ENCODE measurements around the gene DNER. TPM values are rescaled to one million over a fixed set of nuclear protein-coding genes. Genes with fewer than 3 reads are reported as not detected.

DNER gene
- total and polyA plus RNA-seq, 2 donors (not counting 1 experiment from before 2014, with no cell fraction given), result not detected

- DNase-seq (no peak), ATAC-seq (ENCODE audit: low read depth) (no peak)
- H3K4me3 ChIP-seq (ENCODE audit: control extremely low read depth in 1 of 5, extremely low read depth in 1 of 5, insufficient read depth in 1 of 5, low read depth in 2 of 5, low read length in 4 of 5), result no peak overlapping the region
- H3K4me1 ChIP-seq (ENCODE audit: control insufficient read depth in 2 of 2, insufficient read depth in 2 of 2, low read length in 2 of 2), result no peaks in the 10 kb centered on the region
- H3K27me3 Mint-ChIP-seq, result no peaks in the 10 kb centered on the region
- H3K4me2 ChIP-seq (replicated peaks; ENCODE audit: low read depth, low read length, poor library complexity, severe bottlenecking), result no peak overlapping the region
- no peaks in the 10 kb centered on the region for H4K20me1 ChIP-seq (ENCODE audit: control insufficient read depth, insufficient read depth, low read length, poor library complexity, severe bottlenecking)
- no peak overlapping the region for H3K9ac ChIP-seq (ENCODE audit: low read length)
- H3K27ac Mint-ChIP-seq, result no peak overlapping the region
- 99% methylated on average over 8 of the region's 12 CpGs for WGBS (ENCODE audit: insufficient coverage)
- ChIA-PET POLR2A (no interaction called here), CTCF (no interaction called here)
- intact Hi-C loops (cut with micrococcal nuclease), result no loop called here
- no peak overlapping the region for H2AFZ ChIP-seq (ENCODE audit: insufficient read depth, low read depth, low read length, poor library complexity, severe bottlenecking)
- H3K9me3 Mint-ChIP-seq (ENCODE audit: insufficient read depth), result no peaks in the 10 kb centered on the region
- TF ChIP-seq CTCF (IDR thresholded peaks at IDR 0.05) (no peak), EZH2 (IDR thresholded peaks at IDR 0.05; ENCODE audit: borderline replicate concordance, insufficient read depth, low read depth, low read length, poor library complexity, severe bottlenecking) (no peak)
- H3K9me3 ChIP-seq (ENCODE audit: control extremely low read depth in 1 of 3, control insufficient read depth in 2 of 3, insufficient read depth in 1 of 3, low read length in 2 of 3), result peaks cover 0 to 4% (median 0%) of the 10 kb centered on the region in 3 donors
- no peaks in the 10 kb centered on the region for H3K79me2 ChIP-seq (ENCODE audit: control insufficient read depth, insufficient read depth, low read length)
- no peaks in the 10 kb centered on the region for H3K36me3 ChIP-seq (replicated peaks in 1 of 2; ENCODE audit: control extremely low read depth in 1 of 2, control insufficient read depth in 1 of 2, extremely low read depth in 1 of 2, insufficient read depth in 2 of 2, low read length in 1 of 2)
- no peaks in the 10 kb centered on the region for H3K27me3 ChIP-seq (replicated peaks in 1 of 4; ENCODE audit: control extremely low read depth in 1 of 4, control insufficient read depth in 3 of 4, insufficient read depth in 4 of 4, low read length in 3 of 4)
- H3K4me3 Mint-ChIP-seq, result no peak overlapping the region
- no peak overlapping the region for H3K27ac ChIP-seq (ENCODE audit: low read length in 2 of 2)
- H3K4me1 Mint-ChIP-seq, result no peaks in the 10 kb centered on the region
These were observed 267.1 kb downstream of the DNER start for GRCh38 chr2:229447227-229447626.

GRCh38 chr2:229446350-229446749 is 268.0 kb downstream of the DNER start:
- no peaks in the 10 kb centered on the region for H3K27me3 ChIP-seq (replicated peaks in 1 of 4; ENCODE audit: control extremely low read depth in 1 of 4, control insufficient read depth in 3 of 4, insufficient read depth in 4 of 4, low read length in 3 of 4)
- H3K27ac Mint-ChIP-seq, result no peak overlapping the region
- CTCF ChIA-PET, result no interaction called here
- no peak for ATAC-seq (ENCODE audit: low read depth)
- no peak overlapping the region for H3K9ac ChIP-seq (ENCODE audit: low read length)
- H3K79me2 ChIP-seq (ENCODE audit: control insufficient read depth, insufficient read depth, low read length), result no peaks in the 10 kb centered on the region
- no peak overlapping the region for H3K4me2 ChIP-seq (replicated peaks; ENCODE audit: low read depth, low read length, poor library complexity, severe bottlenecking)
- H3K4me3 ChIP-seq (ENCODE audit: control extremely low read depth in 1 of 5, extremely low read depth in 1 of 5, insufficient read depth in 1 of 5, low read depth in 2 of 5, low read length in 4 of 5), result no peak overlapping the region
- H3K9me3 ChIP-seq (ENCODE audit: control extremely low read depth in 1 of 3, control insufficient read depth in 2 of 3, insufficient read depth in 1 of 3, low read length in 2 of 3), result peaks cover 0 to 4% (median 0%) of the 10 kb centered on the region in 3 donors
- no peaks in the 10 kb centered on the region for H4K20me1 ChIP-seq (ENCODE audit: control insufficient read depth, insufficient read depth, low read length, poor library complexity, severe bottlenecking)
- H3K27me3 Mint-ChIP-seq, result no peaks in the 10 kb centered on the region
- no peak overlapping the region for H3K27ac ChIP-seq (ENCODE audit: low read length in 2 of 2)
- no peak for DNase-seq
- 86% methylated on average over 3 of the region's 6 CpGs for WGBS (ENCODE audit: insufficient coverage)
- TF ChIP-seq CTCF (IDR thresholded peaks at IDR 0.05) (no peak), EZH2 (IDR thresholded peaks at IDR 0.05; ENCODE audit: borderline replicate concordance, insufficient read depth, low read depth, low read length, poor library complexity, severe bottlenecking) (no peak)
- intact Hi-C loops (cut with micrococcal nuclease), result no loop called here
- no peaks in the 10 kb centered on the region for H3K4me1 ChIP-seq (ENCODE audit: control insufficient read depth in 2 of 2, insufficient read depth in 2 of 2, low read length in 2 of 2)
- H3K36me3 ChIP-seq (replicated peaks in 1 of 2; ENCODE audit: control extremely low read depth in 1 of 2, control insufficient read depth in 1 of 2, extremely low read depth in 1 of 2, insufficient read depth in 2 of 2, low read length in 1 of 2), result no peaks in the 10 kb centered on the region
- H3K4me1 Mint-ChIP-seq, result no peaks in the 10 kb centered on the region
- POLR2A ChIA-PET, result no interaction called here
- no peaks in the 10 kb centered on the region for H3K9me3 Mint-ChIP-seq (ENCODE audit: insufficient read depth)
- H3K4me3 Mint-ChIP-seq, result no peak overlapping the region
- H2AFZ ChIP-seq (ENCODE audit: insufficient read depth, low read depth, low read length, poor library complexity, severe bottlenecking), result no peak overlapping the region
